ENCODE measurements around the gene MVB12B. TPM values are rescaled to one million over a fixed set of nuclear protein-coding genes. Genes with fewer than 3 reads are reported as not detected.
A peak's percentile ranks its signal among the peaks of the same experiment; 100 is the strongest.

Gene MVB12B
- total RNA-seq, 2 donors from 2014 or later, result 18.6 to 19.7 TPM

DNA sequence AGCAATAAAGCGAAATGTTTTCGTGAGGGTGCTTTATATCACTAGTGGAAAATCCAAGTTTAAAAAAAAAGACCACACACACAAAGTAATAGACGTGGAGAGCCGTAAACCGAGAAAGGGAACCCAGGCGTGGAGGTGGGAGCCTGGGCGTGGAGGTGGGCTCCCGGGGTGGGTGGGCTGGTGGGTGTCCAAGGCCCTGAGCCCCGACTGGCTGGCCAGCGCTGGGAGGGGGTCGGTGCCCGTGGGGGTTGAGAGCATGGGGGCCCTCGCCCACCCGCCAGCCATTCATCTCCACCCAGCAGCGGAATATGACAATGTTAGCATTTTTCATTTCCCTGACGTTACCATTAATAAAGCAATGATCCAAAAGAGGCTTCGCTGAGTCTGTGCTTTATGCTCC lies 135.0 kb downstream of the MVB12B start:
- DNase-seq, result no peak
- Mint-ChIP-seq H3K9me3 (no peaks in the 10 kb centered on the region), H3K4me1 (peaks cover 7% of the 10 kb centered on the region), H3K36me3 (ENCODE audit: low read depth) (no peaks in the 10 kb centered on the region), H3K4me3 (no peak overlapping the region), H3K27ac (no peak overlapping the region), H3K27me3 (ENCODE audit: insufficient read depth) (no peaks in the 10 kb centered on the region)
- H3K9me3 ChIP-seq (ENCODE audit: control insufficient read depth, low read length), result no peaks in the 10 kb centered on the region
- no peak overlapping the region for H3K4me3 ChIP-seq (ENCODE audit: low read length)
- no peaks in the 10 kb centered on the region for H3K36me3 ChIP-seq (ENCODE audit: control insufficient read depth, insufficient read depth, low read length)
- H3K27ac ChIP-seq (ENCODE audit: low read depth, low read length), result no peak overlapping the region
- no peaks in the 10 kb centered on the region for H3K4me1 ChIP-seq (ENCODE audit: control insufficient read depth, insufficient read depth, low read length)
- TF ChIP-seq, protein P1, sequence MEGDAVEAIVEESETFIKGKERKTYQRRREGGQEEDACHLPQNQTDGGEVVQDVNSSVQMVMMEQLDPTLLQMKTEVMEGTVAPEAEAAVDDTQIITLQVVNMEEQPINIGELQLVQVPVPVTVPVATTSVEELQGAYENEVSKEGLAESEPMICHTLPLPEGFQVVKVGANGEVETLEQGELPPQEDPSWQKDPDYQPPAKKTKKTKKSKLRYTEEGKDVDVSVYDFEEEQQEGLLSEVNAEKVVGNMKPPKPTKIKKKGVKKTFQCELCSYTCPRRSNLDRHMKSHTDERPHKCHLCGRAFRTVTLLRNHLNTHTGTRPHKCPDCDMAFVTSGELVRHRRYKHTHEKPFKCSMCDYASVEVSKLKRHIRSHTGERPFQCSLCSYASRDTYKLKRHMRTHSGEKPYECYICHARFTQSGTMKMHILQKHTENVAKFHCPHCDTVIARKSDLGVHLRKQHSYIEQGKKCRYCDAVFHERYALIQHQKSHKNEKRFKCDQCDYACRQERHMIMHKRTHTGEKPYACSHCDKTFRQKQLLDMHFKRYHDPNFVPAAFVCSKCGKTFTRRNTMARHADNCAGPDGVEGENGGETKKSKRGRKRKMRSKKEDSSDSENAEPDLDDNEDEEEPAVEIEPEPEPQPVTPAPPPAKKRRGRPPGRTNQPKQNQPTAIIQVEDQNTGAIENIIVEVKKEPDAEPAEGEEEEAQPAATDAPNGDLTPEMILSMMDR (conservative IDR thresholded peaks at IDR 0.05), result no peak
- no peaks in the 10 kb centered on the region for H3K27me3 ChIP-seq (ENCODE audit: control insufficient read depth, insufficient read depth, low read length, poor library complexity, severe bottlenecking)
- no peak overlapping the region for H3K9ac ChIP-seq (ENCODE audit: extremely low read depth, low read length, poor library complexity, severe bottlenecking)
- 93 to 94% methylated on average over 10 to 17 of the region's 17 CpGs for WGBS, 2 experiments (ENCODE audit: insufficient coverage in 1 of 2, insufficient read length in 1 of 2)

DNA sequence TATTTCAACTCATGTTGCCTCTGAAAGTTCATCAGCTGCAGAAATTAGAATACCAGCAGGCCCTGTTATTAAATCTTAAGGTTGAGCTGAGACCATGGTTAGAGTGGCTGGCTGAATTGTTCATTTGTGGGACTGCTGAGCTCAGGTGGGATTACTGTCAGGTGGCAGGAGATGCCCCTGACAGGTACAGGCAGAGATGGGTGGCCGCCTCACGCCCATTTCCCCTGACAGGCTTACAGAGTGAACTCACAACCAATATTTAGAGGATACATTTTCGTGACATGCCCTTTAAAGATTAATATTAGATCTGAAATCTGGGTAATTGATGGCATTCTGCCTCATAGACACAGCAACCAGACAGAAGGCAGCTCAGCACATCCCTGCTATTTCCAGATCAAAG lies 136.0 kb downstream of the MVB12B start:
- Mint-ChIP-seq H3K9me3 (no peaks in the 10 kb centered on the region), H3K27me3 (ENCODE audit: insufficient read depth) (no peaks in the 10 kb centered on the region), H3K4me3 (no peak overlapping the region), H3K4me1 (peaks cover 7% of the 10 kb centered on the region), H3K36me3 (ENCODE audit: low read depth) (no peaks in the 10 kb centered on the region), H3K27ac (no peak overlapping the region)
- Histone ChIP-seq H3K36me3 (ENCODE audit: control insufficient read depth, insufficient read depth, low read length) (no peaks in the 10 kb centered on the region), H3K9ac (ENCODE audit: extremely low read depth, low read length, poor library complexity, severe bottlenecking) (no peak overlapping the region), H3K27me3 (ENCODE audit: control insufficient read depth, insufficient read depth, low read length, poor library complexity, severe bottlenecking) (no peaks in the 10 kb centered on the region), H3K4me3 (ENCODE audit: low read length) (no peak overlapping the region), H3K9me3 (ENCODE audit: control insufficient read depth, low read length) (no peaks in the 10 kb centered on the region), H3K4me1 (ENCODE audit: control insufficient read depth, insufficient read depth, low read length) (no peaks in the 10 kb centered on the region), H3K27ac (ENCODE audit: low read depth, low read length) (no peak overlapping the region)
- TF ChIP-seq, protein P1 (conservative IDR thresholded peaks at IDR 0.05), result no peak
- DNase-seq, result peak; percentile 18
- WGBS, 2 experiments (ENCODE audit: insufficient coverage in 1 of 2, insufficient read length in 1 of 2), result 90 to 100% methylated on average over 1 to 3 of the region's 3 CpGs

DNA sequence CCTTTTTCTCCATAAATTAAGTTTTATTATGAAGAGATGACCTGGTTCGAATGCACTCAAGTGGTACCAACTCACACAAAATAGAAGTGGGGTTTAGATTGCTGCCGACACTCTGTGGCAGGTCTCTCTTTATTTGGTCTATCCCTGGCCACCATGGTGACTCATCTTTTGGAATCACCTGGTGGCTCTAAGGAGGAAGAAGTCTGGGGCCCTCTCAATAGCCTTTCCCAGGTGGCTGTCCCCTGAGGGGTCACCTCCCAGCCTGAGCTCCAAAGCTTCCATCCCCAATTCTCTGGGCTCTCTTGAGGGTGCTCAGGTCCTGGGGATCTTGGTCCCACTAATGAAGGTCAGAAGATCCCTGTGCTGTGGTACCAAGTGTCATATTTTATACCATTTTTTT lies 136.8 kb downstream of the MVB12B start:
- no peaks in the 10 kb centered on the region for H3K9me3 ChIP-seq (ENCODE audit: control insufficient read depth, low read length)
- H3K4me3 Mint-ChIP-seq, result no peak overlapping the region
- TF ChIP-seq, protein P1 (conservative IDR thresholded peaks at IDR 0.05), result no peak
- WGBS, 2 experiments (ENCODE audit: insufficient coverage in 1 of 2, insufficient read length in 1 of 2), result 97 to 100% methylated on average over 2 of the region's 2 CpGs
- no peak overlapping the region for H3K27ac Mint-ChIP-seq
- no peaks in the 10 kb centered on the region for H3K36me3 ChIP-seq (ENCODE audit: control insufficient read depth, insufficient read depth, low read length)
- H3K27ac ChIP-seq (ENCODE audit: low read depth, low read length), result no peak overlapping the region
- no peaks in the 10 kb centered on the region for H3K4me1 ChIP-seq (ENCODE audit: control insufficient read depth, insufficient read depth, low read length)
- no peak overlapping the region for H3K4me3 ChIP-seq (ENCODE audit: low read length)
- no peaks in the 10 kb centered on the region for H3K27me3 ChIP-seq (ENCODE audit: control insufficient read depth, insufficient read depth, low read length, poor library complexity, severe bottlenecking)
- no peak overlapping the region for H3K9ac ChIP-seq (ENCODE audit: extremely low read depth, low read length, poor library complexity, severe bottlenecking)
- H3K9me3 Mint-ChIP-seq, result no peaks in the 10 kb centered on the region
- H3K4me1 Mint-ChIP-seq, result peaks cover 7% of the 10 kb centered on the region
- H3K27me3 Mint-ChIP-seq (ENCODE audit: insufficient read depth), result no peaks in the 10 kb centered on the region
- H3K36me3 Mint-ChIP-seq (ENCODE audit: low read depth), result peaks cover 5% of the 10 kb centered on the region
- no peak for DNase-seq

Data from endodermal cell (in vitro differentiated cells).